T-helper 9 cell (primary cell): ENCODE results near the gene FAM20B.
"Not testable (repeated sequence)": the region's sequence is repeated elsewhere in the genome, so short reads cannot be mapped to it uniquely, and the experiment has no call there.

ENCODE experiments used
- DNase-seq: peaks from one replicate; pipeline ENCODE4 v3.0.0-alpha.2; 2020
- total RNA-seq, 2 donors: gene quantifications; one replicate each; lab custom pipeline; 2026; lab: John Stamatoyannopoulos, UW

FAM20B gene, protein sequence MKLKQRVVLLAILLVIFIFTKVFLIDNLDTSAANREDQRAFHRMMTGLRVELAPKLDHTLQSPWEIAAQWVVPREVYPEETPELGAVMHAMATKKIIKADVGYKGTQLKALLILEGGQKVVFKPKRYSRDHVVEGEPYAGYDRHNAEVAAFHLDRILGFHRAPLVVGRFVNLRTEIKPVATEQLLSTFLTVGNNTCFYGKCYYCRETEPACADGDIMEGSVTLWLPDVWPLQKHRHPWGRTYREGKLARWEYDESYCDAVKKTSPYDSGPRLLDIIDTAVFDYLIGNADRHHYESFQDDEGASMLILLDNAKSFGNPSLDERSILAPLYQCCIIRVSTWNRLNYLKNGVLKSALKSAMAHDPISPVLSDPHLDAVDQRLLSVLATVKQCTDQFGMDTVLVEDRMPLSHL
- 38.1 to 83.8 reads per million in 2 donors for total RNA-seq

- DNase-seq, result peak; percentile 85
These were observed at the start of gene FAM20B for GRCh38 chr1:179025125-179025974. FAM20B (plus strand) TSS chr1:179025894; CDS start chr1:179043848, 17,954 bp downstream.

GRCh38 chr1:178976541-178976940 lies 49.2 kb upstream of the FAM20B start:
- no peak for DNase-seq

DNA sequence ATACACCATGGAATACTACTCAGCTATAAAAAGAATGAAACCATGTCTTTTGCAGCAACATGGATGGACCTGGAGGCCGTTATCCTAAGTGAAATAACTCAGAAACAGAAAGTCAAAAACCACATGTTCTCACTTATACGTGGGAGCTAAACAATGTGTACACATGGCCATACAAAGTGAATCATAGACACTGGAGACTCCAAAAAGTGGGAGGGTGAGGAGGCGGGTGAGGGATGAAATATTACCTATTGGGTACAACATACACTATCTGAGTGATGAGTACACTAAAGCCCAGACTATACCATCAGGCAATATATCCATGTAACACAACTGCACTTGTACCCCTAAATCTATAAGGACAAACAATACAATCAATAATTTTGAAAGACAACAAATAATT lies 39.5 kb upstream of the FAM20B start:
- no peak for DNase-seq

GRCh38 chr1:178988198-178988597 lies 37.5 kb upstream of the FAM20B start:
- DNase-seq, result not testable (repeated sequence)

DNA sequence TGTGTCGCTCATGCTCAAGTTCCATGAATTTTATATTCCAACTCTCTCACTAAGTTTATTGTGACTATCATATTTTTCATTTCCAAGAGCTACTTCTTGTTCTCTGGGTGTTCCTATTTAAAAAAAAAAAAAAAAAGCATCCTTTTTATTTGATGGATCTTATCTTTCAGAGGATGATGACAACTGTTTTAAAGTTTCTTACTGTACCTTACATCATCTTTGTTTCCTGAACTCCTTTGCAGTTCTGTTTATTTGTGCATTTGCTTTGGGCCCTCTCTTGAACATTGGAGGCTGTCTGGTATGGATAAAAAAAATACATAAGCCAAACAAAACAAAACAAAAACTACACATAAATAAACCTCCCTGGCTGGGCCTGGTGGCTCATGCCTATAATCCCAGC lies 32.1 kb upstream of the FAM20B start:
- DNase-seq, result no peak

GRCh38 chr1:178997428-178997827 lies 28.3 kb upstream of the FAM20B start:
- no peak for DNase-seq

- no peak for DNase-seq
These were observed 27.4 kb upstream of the FAM20B start for GRCh38 chr1:178998295-178998694.

GRCh38 chr1:178999061-178999460 lies 26.6 kb upstream of the FAM20B start:
- no peak for DNase-seq

DNA sequence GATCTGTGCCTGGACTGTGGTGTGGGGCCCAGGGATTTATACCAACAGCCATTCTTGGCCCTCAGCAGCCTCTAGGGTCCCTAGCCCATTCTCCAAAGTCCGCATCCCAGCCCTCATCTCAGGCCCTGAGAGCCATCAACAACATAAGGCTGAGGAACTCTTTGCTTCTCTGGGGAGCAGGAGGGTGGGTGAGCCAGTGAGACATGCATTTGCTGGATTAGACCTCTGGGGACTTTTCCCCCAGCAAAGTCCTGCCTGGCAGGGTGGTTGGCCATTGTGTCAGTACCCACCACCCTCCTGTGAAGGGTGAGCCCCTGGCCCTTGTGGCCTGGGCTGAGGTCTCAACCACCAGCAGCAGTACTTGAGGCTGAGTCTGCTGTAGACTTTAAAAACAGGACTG lies 24.2 kb upstream of the FAM20B start:
- DNase-seq, result no peak

DNA sequence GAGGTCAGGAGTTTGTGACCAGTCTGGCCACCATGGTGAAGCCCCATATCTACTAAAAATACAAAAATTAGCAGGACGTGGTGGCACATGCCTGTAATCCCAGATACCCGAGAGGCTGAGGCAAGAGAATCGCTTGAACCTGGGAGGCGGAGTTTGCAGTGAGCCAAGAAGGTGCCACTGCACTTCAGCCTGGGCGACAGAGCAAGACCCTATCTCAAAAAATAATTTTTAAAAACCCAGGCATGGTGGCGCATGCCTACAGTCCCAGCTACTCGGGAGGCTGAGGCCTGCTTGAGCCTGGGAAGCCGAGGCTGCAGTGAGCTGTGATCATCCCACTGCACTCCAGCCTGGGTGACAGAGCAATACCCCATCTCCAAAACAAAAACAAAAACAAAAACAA lies 23.6 kb upstream of the FAM20B start:
- not testable (repeated sequence) for DNase-seq

GRCh38 chr1:179002552-179003345 lies 22.9 kb upstream of the FAM20B start:
- DNase-seq, result peak; percentile 54

DNA sequence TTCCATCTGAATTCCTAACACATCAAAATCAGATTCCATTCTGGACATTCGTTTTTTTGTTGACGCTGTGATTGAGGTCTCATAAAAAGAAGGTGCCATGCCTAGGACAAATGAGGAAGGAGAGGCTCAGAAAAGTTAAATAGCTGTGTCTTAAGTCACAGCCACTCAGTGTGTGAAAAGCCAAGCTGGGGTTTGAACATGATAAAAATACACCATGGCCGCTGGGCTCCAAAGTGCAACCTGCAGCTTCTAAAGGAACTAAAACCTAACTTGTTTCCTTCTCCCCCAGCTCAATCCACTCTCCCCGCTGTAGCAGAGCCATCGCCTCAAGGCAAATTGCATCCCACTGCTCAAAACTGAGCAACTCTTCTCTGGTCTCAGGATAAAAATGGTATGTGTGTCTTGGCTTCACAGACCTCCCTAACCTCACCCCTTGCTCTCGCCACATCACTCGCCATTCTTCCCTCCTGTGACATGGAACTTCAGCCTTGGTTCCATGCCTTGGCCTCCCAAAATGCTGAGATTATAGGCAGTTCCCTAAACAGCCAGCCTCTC lies 22.1 kb upstream of the FAM20B start:
- DNase-seq, result no peak

DNA sequence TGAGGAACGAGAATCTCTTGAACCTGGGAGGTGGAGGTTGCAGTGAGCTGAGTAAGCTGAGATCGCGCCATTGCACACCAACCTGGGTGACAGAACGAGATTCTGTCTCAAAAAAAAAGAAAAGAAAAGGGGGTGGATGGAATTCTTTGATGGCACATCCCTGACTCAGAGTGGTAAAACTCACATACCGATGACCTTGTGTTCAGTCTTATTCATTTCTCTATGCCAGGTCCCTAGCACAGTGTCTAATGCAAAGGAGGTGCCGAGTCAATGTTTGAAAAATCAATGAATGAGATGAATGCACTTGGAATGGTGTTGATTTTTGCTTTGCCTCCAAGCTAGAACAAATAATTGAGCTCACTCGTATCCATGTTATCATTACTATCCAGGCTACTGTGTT lies 18.5 kb upstream of the FAM20B start:
- DNase-seq, result no peak

DNA sequence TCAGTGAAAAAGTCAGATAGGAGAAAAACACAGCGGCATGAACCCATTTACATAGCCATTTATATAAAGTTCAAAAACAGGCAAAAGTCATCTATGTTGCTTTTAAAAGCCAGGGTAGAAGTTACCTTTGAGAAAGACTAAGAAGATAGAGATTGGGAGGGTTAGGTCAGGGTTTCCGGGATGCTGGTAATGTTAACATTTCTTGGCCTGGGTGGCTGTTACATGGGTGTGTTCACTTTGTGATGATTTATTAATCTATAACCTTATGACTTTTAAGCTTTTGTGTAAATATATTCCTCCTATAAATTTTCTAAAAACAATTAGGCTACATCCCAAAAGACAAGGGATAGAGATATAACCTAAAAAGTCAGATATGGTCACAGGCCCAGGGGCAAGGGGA lies 15.0 kb upstream of the FAM20B start:
- DNase-seq, result no peak

GRCh38 chr1:179012038-179012437 lies 13.7 kb upstream of the FAM20B start:
- DNase-seq, result no peak

GRCh38 chr1:179014123-179014522 lies 11.6 kb upstream of the FAM20B start:
- DNase-seq, result no peak

- no peak for DNase-seq
These were observed 10.3 kb upstream of the FAM20B start for GRCh38 chr1:179015396-179015795.

DNA sequence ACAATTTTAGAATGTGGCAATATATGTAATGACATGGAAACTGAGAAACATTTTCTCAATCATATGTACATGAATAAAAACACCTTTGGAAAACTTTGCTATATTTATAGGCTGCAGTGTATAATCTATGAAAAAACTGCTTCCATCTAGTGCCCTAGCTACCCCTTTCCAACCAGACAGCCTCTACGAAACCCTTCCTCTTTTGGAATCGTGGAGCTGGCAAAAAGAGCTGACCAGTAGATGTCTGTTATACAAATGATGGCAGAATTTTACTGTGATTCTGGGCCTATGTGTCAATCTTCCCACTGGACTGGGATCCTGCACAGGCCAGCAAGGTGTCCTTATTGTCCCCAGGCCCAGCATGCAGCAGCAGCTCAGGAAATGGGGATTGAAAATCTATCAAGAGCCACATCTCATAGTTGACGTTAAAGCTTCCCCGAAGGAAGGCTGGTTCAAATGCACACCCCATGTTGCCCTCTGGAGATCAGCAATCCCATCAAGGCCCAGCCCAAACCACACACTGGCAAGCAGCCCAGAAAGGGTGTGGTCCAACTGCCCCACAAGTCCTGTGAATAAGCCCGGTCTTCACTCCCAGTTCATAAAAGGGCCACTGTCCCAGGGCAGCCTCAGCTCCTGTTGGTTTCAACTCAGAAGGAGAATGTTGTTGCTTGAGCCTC lies 8.8 kb upstream of the FAM20B start:
- no peak for DNase-seq

GRCh38 chr1:179017383-179018326 lies 8.0 kb upstream of the FAM20B start:
- DNase-seq, result no peak

DNA sequence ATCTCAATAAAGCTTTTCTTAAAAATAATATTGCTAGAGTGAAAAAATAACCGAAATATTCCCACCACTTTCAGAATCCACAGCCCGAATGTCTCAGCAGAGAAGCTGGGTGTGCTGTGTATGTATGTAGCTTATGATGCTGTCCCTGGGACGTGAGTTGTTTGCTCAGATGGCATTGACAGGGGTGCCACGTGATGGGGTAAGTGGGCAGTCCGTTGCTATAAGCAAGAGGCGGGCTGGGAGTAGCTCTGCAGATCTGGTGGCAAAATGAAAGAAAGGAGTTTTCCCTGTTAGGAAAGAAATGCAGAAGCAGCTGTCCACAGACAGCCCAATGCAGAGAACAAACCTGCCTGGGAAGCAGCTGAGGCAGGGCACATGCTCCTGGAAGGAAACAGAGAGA lies 3.8 kb upstream of the FAM20B start:
- no peak for DNase-seq
